WTC11 (cell line): ENCODE measurements around the gene RBM42. TPM values are rescaled to one million over a fixed set of nuclear protein-coding genes. Genes with fewer than 3 reads are reported as not detected.
A peak's percentile ranks its signal among the peaks of the same experiment; 100 is the strongest.

Source experiments
- ATAC-seq: fragments of 200-7000 bp; cut with Tn5 transposase; 2 replicates; pipeline ENCODE4 v1.10.0; 2021; ENCODE audit warnings: mild to moderate bottlenecking, moderate library complexity
- CTCF ChIA-PET: fragments of 300-600 bp; sonication (Branson Sonifier 250); formaldehyde crosslinking; loops from one replicate; lab custom pipeline; 2021; ENCODE audit warnings: antibody characterized with exemption; lab: Charles Lee
- POLR2A ChIA-PET: fragments of 350-600 bp; sonication (Branson Sonifier 250); formaldehyde crosslinking; loops from one replicate; lab custom pipeline; 2021; ENCODE audit warnings: antibody characterized with exemption; lab: Charles Lee
- DNase-seq: peaks from one replicate; pipeline ENCODE4 v3.0.0; 2021; ENCODE audit warnings: low spot score
- H3K27ac Mint-ChIP-seq: 2 replicates; pipeline ENCODE4 v1.8.0; 2021; ENCODE audit warnings: mixed read lengths
- H3K27me3 Mint-ChIP-seq: 2 replicates; pipeline ENCODE4 v1.8.0; 2021; ENCODE audit warnings: low read depth, mild to moderate bottlenecking, moderate library complexity, mixed read lengths
- H3K36me3 Mint-ChIP-seq: 2 replicates; pipeline ENCODE4 v1.8.0; 2021; ENCODE audit warnings: mixed read lengths
- H3K4me1 Mint-ChIP-seq: 2 replicates; pipeline ENCODE4 v1.8.0; 2022; ENCODE audit warnings: mixed read lengths
- H3K4me3 Mint-ChIP-seq: 2 replicates; pipeline ENCODE4 v1.8.0; 2021; ENCODE audit warnings: mild to moderate bottlenecking, moderate library complexity, mixed read lengths
- H3K9me3 Mint-ChIP-seq: 2 replicates; pipeline ENCODE4 v1.8.0; 2021; ENCODE audit warnings: mixed read lengths
- ATF6 ChIP-seq: sonication (generic); formaldehyde crosslinking; IDR thresholded peaks from 2 replicates; pipeline ENCODE4 v1.8.1; 2023; ENCODE audit warnings: mild to moderate bottlenecking, missing genetic modification reagents
- CBFB ChIP-seq: sonication (generic); formaldehyde crosslinking; IDR thresholded peaks from 2 replicates; pipeline ENCODE4 v1.8.1; 2022; ENCODE audit warnings: mild to moderate bottlenecking, low read depth, missing genetic modification reagents
- CREB1 ChIP-seq: sonication (generic); formaldehyde crosslinking; IDR thresholded peaks from 2 replicates; pipeline ENCODE4 v1.8.0; 2023; ENCODE audit warnings: mild to moderate bottlenecking, missing genetic modification reagents
- GABPB1 ChIP-seq: sonication (generic); formaldehyde crosslinking; IDR thresholded peaks from 2 replicates; pipeline ENCODE4 v1.8.1; 2023; ENCODE audit warnings: mild to moderate bottlenecking, missing genetic modification reagents
- IRF2 ChIP-seq: sonication (generic); formaldehyde crosslinking; IDR thresholded peaks from 2 replicates; pipeline ENCODE4 v1.8.0; 2022; ENCODE audit warnings: low read depth, missing genetic modification reagents, borderline replicate concordance
- KAT7 ChIP-seq: sonication (generic); formaldehyde crosslinking; IDR thresholded peaks from 2 replicates; pipeline ENCODE4 v1.8.1; 2023; ENCODE audit warnings: missing genetic modification reagents, mild to moderate bottlenecking, borderline replicate concordance
- MYBL2 ChIP-seq: sonication (generic); formaldehyde crosslinking; IDR thresholded peaks from 2 replicates; pipeline ENCODE4 v1.8.1; 2023; ENCODE audit warnings: mild to moderate bottlenecking, moderate library complexity, missing genetic modification reagents
- NR2C2 ChIP-seq: sonication (generic); formaldehyde crosslinking; IDR thresholded peaks from 2 replicates; pipeline ENCODE4 v1.8.0; 2022; ENCODE audit warnings: mild to moderate bottlenecking, missing genetic modification reagents
- NR3C1 ChIP-seq: sonication (generic); formaldehyde crosslinking; conservative IDR thresholded peaks from 2 replicates; pipeline ENCODE4 v1.8.1; 2023; ENCODE audit warnings: low read depth, mild to moderate bottlenecking, missing genetic modification reagents
- SMAD4 ChIP-seq: sonication (generic); formaldehyde crosslinking; IDR thresholded peaks from 2 replicates; pipeline ENCODE4 v1.8.0; 2022; ENCODE audit warnings: mild to moderate bottlenecking, missing genetic modification reagents
- SOX15 ChIP-seq: fragments of 250-450 bp; sonication (Bioruptor Pico); IDR thresholded peaks from 2 replicates; pipeline ENCODE4 v1.9.0; 2021; ENCODE audit warnings: mild to moderate bottlenecking
- SP1 ChIP-seq: sonication (generic); formaldehyde crosslinking; conservative IDR thresholded peaks from 2 replicates; pipeline ENCODE4 v1.8.1; 2022; ENCODE audit warnings: missing genetic modification reagents
- STAT6 ChIP-seq: sonication (generic); formaldehyde crosslinking; conservative IDR thresholded peaks from 2 replicates; pipeline ENCODE4 v1.8.1; 2023; ENCODE audit warnings: mild to moderate bottlenecking, low read depth, missing genetic modification reagents, moderate library complexity
- ZBTB21 ChIP-seq: sonication (generic); formaldehyde crosslinking; IDR thresholded peaks from 2 replicates; pipeline ENCODE4 v1.8.1; 2023; ENCODE audit warnings: mild to moderate bottlenecking, missing genetic modification reagents, borderline replicate concordance
- ZNF232 ChIP-seq: sonication (generic); formaldehyde crosslinking; IDR thresholded peaks from 2 replicates; pipeline ENCODE4 v1.8.0; 2022; ENCODE audit warnings: mild to moderate bottlenecking, missing genetic modification reagents
- ZNF425 ChIP-seq: fragments of 250-450 bp; sonication (Bioruptor Pico); conservative IDR thresholded peaks from 2 replicates; pipeline ENCODE4 v1.9.0; 2021; ENCODE audit warnings: mild to moderate bottlenecking
- total RNA-seq: library from RNA; stranded (reverse); gene quantifications from 3 replicates; pipeline ENCODE4 v1.2.3, GENCODE V29; 2021
- TF ChIP-seq, protein P1 (sequence below): sonication (generic); formaldehyde crosslinking; IDR thresholded peaks from 2 replicates; pipeline ENCODE4 v1.8.1; 2023; ENCODE audit warnings: mild to moderate bottlenecking, missing genetic modification reagents

RBM42 gene
- total RNA-seq, 1 experiment from 2014 or later: 94.9 TPM

DNA sequence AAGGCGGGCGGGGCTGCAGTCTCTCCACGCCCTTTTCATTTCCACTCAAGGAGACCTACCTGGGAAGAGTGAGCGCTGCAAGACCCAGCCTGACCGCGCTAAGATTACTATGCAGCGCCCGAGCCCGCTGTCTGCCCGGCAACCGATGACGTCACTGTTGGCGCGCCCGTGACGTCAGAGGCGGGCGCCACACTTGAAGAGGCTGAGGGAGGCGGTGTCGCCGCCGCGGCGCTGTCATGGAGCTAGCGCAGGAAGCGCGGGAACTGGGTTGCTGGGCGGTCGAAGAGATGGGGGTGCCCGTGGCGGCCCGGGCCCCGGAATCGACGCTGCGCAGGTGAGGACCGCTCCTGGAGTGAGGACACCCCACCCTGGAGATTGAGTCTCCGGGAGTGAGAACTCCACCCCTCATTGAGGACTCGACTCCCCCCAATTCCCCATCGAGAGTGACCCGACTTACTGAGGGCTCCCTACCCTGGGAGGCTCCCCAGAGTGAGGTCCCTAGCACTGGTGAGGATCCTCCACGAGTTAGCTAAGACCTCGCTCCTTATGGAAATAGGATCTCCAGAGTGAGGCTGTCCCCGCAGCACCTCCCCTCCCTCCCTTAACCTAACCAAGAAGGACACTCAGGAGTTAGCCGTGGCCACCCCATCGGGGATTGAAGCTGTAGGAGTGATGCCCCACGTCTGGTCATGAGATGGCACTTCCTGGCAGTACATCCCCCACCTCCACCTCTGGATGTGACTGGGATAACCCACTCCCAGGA, 16.1 kb upstream of the RBM42 start, which contains the start of gene HAUS5 (continued):
- TF ChIP-seq ATF6 (CRISPR knock-in tag): no peak
- no peak for TF ChIP-seq ZNF425 (CRISPR knock-in tag)
- TF ChIP-seq, protein P1, sequence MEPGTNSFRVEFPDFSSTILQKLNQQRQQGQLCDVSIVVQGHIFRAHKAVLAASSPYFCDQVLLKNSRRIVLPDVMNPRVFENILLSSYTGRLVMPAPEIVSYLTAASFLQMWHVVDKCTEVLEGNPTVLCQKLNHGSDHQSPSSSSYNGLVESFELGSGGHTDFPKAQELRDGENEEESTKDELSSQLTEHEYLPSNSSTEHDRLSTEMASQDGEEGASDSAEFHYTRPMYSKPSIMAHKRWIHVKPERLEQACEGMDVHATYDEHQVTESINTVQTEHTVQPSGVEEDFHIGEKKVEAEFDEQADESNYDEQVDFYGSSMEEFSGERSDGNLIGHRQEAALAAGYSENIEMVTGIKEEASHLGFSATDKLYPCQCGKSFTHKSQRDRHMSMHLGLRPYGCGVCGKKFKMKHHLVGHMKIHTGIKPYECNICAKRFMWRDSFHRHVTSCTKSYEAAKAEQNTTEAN (CRISPR knock-in tag): no peak; the same call in 1 of the 2 replicates
- TF ChIP-seq MYBL2 (CRISPR knock-in tag): no peak
- TF ChIP-seq SMAD4 (CRISPR knock-in tag): no peak
- peak; percentile 95 for TF ChIP-seq ZBTB21 (CRISPR knock-in tag)
- TF ChIP-seq NR3C1 (CRISPR knock-in tag): no peak
- TF ChIP-seq SP1: peak; percentile 87
- 0 out of 2 replicates have a peak, but pooled peaks have one; percentile 40 for TF ChIP-seq GABPB1
- peak; percentile 95 for TF ChIP-seq CREB1 (CRISPR knock-in tag)

DNA sequence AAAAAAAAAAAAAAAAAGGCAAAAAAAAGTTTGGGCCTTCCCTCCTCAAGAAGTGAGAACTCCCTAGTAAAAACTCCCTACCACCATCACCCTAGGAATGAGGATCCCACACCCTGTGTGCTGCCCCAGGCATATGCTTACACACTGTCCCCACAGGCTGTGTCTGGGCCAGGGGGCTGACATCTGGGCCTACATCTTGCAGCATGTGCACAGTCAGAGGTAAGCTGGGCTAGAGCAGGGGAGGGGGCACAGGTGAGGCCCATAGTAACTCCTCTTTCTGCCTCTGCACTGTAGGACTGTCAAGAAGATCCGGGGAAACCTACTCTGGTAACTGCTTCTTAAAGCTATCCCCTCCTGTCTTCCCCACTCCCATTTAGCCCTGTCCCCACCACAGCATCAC, 15.3 kb upstream of the RBM42 start:
- ATAC-seq (no peak), DNase-seq (no peak)
- Mint-ChIP-seq H3K27ac (no peak overlapping the region), H3K27me3 (peaks cover 23% of the 10 kb centered on the region), H3K9me3 (peaks cover 2% of the 10 kb centered on the region), H3K4me1 (no peaks in the 10 kb centered on the region), H3K36me3 (peaks cover 8% of the 10 kb centered on the region), H3K4me3 (peak overlapping the region; percentile 76)
- CTCF ChIA-PET: interaction anchor here (0.6 to 3.1 kb wide), 6 partner anchors 30 to 124 kb away, joined by 3 to 16 read pairs (median 6); no protein-coding TSS in a partner anchor
- POLR2A ChIA-PET: interaction anchor here (1.2 kb wide), 1 partner anchor 15 kb away, joined by 3 read pairs; no protein-coding TSS in a partner anchor
- TF ChIP-seq IRF2 (CRISPR knock-in tag): no peak

GRCh38 chr19:35615036-35615435, 13.8 kb upstream of the RBM42 start:
- Mint-ChIP-seq H3K4me1 (no peaks in the 10 kb centered on the region), H3K27me3 (peaks cover 21% of the 10 kb centered on the region), H3K27ac (no peak overlapping the region)
- no peak for ATAC-seq
- TF ChIP-seq SOX15 (CRISPR knock-in tag) (no peak), ZNF232 (no peak)
- TF ChIP-seq, all 79 proteins: peak for 0
- Mint-ChIP-seq H3K9me3 (no peaks in the 10 kb centered on the region), H3K36me3 (peaks cover 6% of the 10 kb centered on the region), H3K4me3 (no peak overlapping the region)
- ChIA-PET POLR2A (no interaction called here), CTCF (no interaction called here)
- no peak for DNase-seq

GRCh38 chr19:35618857-35619256, 10.0 kb upstream of the RBM42 start:
- CTCF ChIA-PET: interaction anchor here (0.6 to 2.4 kb wide), 10 partner anchors 19 to 384 kb away, joined by 3 to 35 read pairs (median 4); no protein-coding TSS in a partner anchor
- no peak overlapping the region for H3K27ac Mint-ChIP-seq

More at GRCh38 chr19:35618857-35619256, 10.0 kb upstream of the RBM42 start:
- peak; percentile 52 for DNase-seq
- H3K36me3 Mint-ChIP-seq: peaks cover 6% of the 10 kb centered on the region
- TF ChIP-seq STAT6 (no peak), MYBL2 (CRISPR knock-in tag) (no peak), NR2C2 (no peak), KAT7 (CRISPR knock-in tag) (no peak), CBFB (CRISPR knock-in tag) (no peak)
- TF ChIP-seq, all 79 proteins: peak for 0
- no peaks in the 10 kb centered on the region for H3K4me1 Mint-ChIP-seq
- H3K27me3 Mint-ChIP-seq: no peaks in the 10 kb centered on the region
- POLR2A ChIA-PET: interaction anchor here (0.5 kb wide), 1 partner anchor 55 kb away, joined by 3 read pairs; no protein-coding TSS in a partner anchor
- H3K4me3 Mint-ChIP-seq: no peak overlapping the region
- no peaks in the 10 kb centered on the region for H3K9me3 Mint-ChIP-seq
- ATAC-seq: peak; percentile 77
